ENCODE results near the gene VWA1. TPM values are rescaled to one million over a fixed set of nuclear protein-coding genes. Genes with fewer than 3 reads are reported as not detected.
"Not testable (repeated sequence)": the region's sequence is repeated elsewhere in the genome, so short reads cannot be mapped to it uniquely, and the experiment has no call there.

The VWA1 gene
- polyA plus RNA-seq, 1 of the 3 experiments (the other 2 are of a cell fraction) = 7.4 TPM

GRCh38 chr1:1452365-1452739 lies 16.9 kb downstream of the VWA1 start:
- H3K9me3 ChIP-seq; H3K27me3 ChIP-seq (ENCODE audit: insufficient read depth); H3K4me3 ChIP-seq (ENCODE audit: low read depth in 2 of 2, low read length in 1 of 2); CTCF ChIA-PET; H3K9ac ChIP-seq; H4K20me1 ChIP-seq (ENCODE audit: insufficient read depth); H3F3A ChIP-seq (replicated peaks; ENCODE audit: insufficient read depth); H2AFZ ChIP-seq (ENCODE audit: low read depth); H3K4me2 ChIP-seq; H3K36me3 ChIP-seq (replicated peaks in 1 of 2; ENCODE audit: control insufficient read depth in 1 of 2, insufficient read depth in 2 of 2, low read length in 1 of 2); H3K27ac ChIP-seq (ENCODE audit: low read depth in 2 of 2, low read length in 1 of 2); POLR2A ChIA-PET; H3K9me2 ChIP-seq; DNase-seq; H3K79me2 ChIP-seq (ENCODE audit: insufficient read depth); H3K4me1 ChIP-seq (ENCODE audit: control insufficient read depth in 1 of 2, insufficient read depth in 2 of 2, low read depth in 1 of 2, low read length in 1 of 2): not testable (repeated sequence)
- WGBS (ENCODE audit: low lambda C conversion rate) = 38% methylated on average over 3 of the region's 8 CpGs

- 86% methylated on average over 4 of the region's 16 CpGs for WGBS (ENCODE audit: low lambda C conversion rate)
- no peak for DNase-seq
- Histone ChIP-seq H3K4me3 (ENCODE audit: low read depth in 2 of 2, low read length in 1 of 2) (no peak overlapping the region), H3K79me2 (ENCODE audit: insufficient read depth) (no peaks in the 10 kb centered on the region), H3K27ac (ENCODE audit: low read depth in 2 of 2, low read length in 1 of 2) (no peak overlapping the region), H3K9me3 (no peaks in the 10 kb centered on the region), H3K9ac (no peak overlapping the region), H3K4me2 (no peak overlapping the region), H3K36me3 (replicated peaks in 1 of 2; ENCODE audit: control insufficient read depth in 1 of 2, insufficient read depth in 2 of 2, low read length in 1 of 2) (no peaks in the 10 kb centered on the region), H3K4me1 (ENCODE audit: control insufficient read depth in 1 of 2, insufficient read depth in 2 of 2, low read depth in 1 of 2, low read length in 1 of 2) (no peaks in the 10 kb centered on the region), H2AFZ (ENCODE audit: low read depth) (no peak overlapping the region), H3K9me2 (no peaks in the 10 kb centered on the region), H3F3A (replicated peaks; ENCODE audit: insufficient read depth) (no peaks in the 10 kb centered on the region), H3K27me3 (ENCODE audit: insufficient read depth) (no peaks in the 10 kb centered on the region), H4K20me1 (ENCODE audit: insufficient read depth) (no peaks in the 10 kb centered on the region)
- ChIA-PET POLR2A (no interaction called here), CTCF (no interaction called here)
- TF ChIP-seq USF2 (IDR thresholded peaks at IDR 0.05; ENCODE audit: borderline replicate concordance, low read depth, low read length) (no peak), GATA2 (CRISPR knock-in tag; IDR thresholded peaks at IDR 0.05) (no peak), MEF2A (IDR thresholded peaks at IDR 0.05; ENCODE audit: borderline replicate concordance, low read depth) (no peak), MAX (IDR thresholded peaks at IDR 0.05; ENCODE audit: low read depth) (no peak), SMC3 (IDR thresholded peaks at IDR 0.05; ENCODE audit: low read depth, low read length) (no peak), RFX5 (IDR thresholded peaks at IDR 0.05; ENCODE audit: low read length) (no peak), NFIC (IDR thresholded peaks at IDR 0.05; ENCODE audit: borderline replicate concordance) (no peak), CTCF (IDR thresholded peaks at IDR 0.05) (no peak)
These were observed 17.4 kb downstream of the VWA1 start for GRCh38 chr1:1452882-1453281.

- H3K9ac ChIP-seq; H3K4me2 ChIP-seq; H2AFZ ChIP-seq (ENCODE audit: low read depth); H3K36me3 ChIP-seq (replicated peaks in 1 of 2; ENCODE audit: control insufficient read depth in 1 of 2, insufficient read depth in 2 of 2, low read length in 1 of 2); H3K27ac ChIP-seq (ENCODE audit: low read depth in 2 of 2, low read length in 1 of 2); DNase-seq; POLR2A ChIA-PET; H3K9me2 ChIP-seq; H4K20me1 ChIP-seq (ENCODE audit: insufficient read depth); H3K4me1 ChIP-seq (ENCODE audit: control insufficient read depth in 1 of 2, insufficient read depth in 2 of 2, low read depth in 1 of 2, low read length in 1 of 2); H3K27me3 ChIP-seq (ENCODE audit: insufficient read depth); H3K4me3 ChIP-seq (ENCODE audit: low read depth in 2 of 2, low read length in 1 of 2); H3F3A ChIP-seq (replicated peaks; ENCODE audit: insufficient read depth); H3K9me3 ChIP-seq; H3K79me2 ChIP-seq (ENCODE audit: insufficient read depth): not testable (repeated sequence)
- 74% methylated on average over 18 of the region's 41 CpGs for WGBS (ENCODE audit: low lambda C conversion rate)
- CTCF ChIA-PET = interaction anchor here (0.7 kb wide), 1 partner anchor 51 kb away, joined by 3 read pairs; no protein-coding TSS in a partner anchor
These were observed 19.0 kb downstream of the VWA1 start for GRCh38 chr1:1454286-1455056.
